SK-N-MC (cell line): ENCODE results near the gene RILP.

Experiments used
- EZH2 ChIP-seq: fragments of 200-600 bp; sonication (generic); IDR thresholded peaks from one replicate; pipeline ENCODE4 v1.6.1; 2017; ENCODE audit warnings: antibody characterized with exemption
- FOXP2 ChIP-seq: optimal IDR thresholded peaks from 2 replicates; pipeline ENCODE3; 2011; ENCODE audit warnings: mild to moderate bottlenecking, moderate library complexity; ENCODE audit not compliant: insufficient read depth; ENCODE audit errors: extremely low read length, control extremely low read depth
- POLR2AphosphoS5 ChIP-seq: IDR thresholded peaks from 2 replicates; pipeline ENCODE4 v1.6.1; 2012; ENCODE audit warnings: mild to moderate bottlenecking, low read depth, low read length, borderline replicate concordance

- TF ChIP-seq POLR2AphosphoS5 = no peak
- no peak for TF ChIP-seq EZH2
- TF ChIP-seq FOXP2 = no peak
These were observed at the start of gene RILP for GRCh38 chr17:1649844-1650501.
